Testis (tissue), 3 donors: ENCODE measurements around the gene ASAP2. TPM values are rescaled to one million over a fixed set of nuclear protein-coding genes. Genes with fewer than 3 reads are reported as not detected.

ENCODE experiments used
- DNase-seq: peaks from one replicate; pipeline ENCODE4 v3.0.0-alpha.2; 2019
- H3K27ac ChIP-seq, 2 donors: fragments of 200-600 bp; sonication (generic); one replicate each; pipeline ENCODE4 v1.5.1; 2019
- H3K27me3 ChIP-seq: fragments of 200-600 bp; sonication (generic); one replicate; pipeline ENCODE4 v1.5.1; 2019
- H3K36me3 ChIP-seq: fragments of 200-600 bp; sonication (generic); one replicate; pipeline ENCODE4 v1.5.1; 2017; ENCODE audit warnings: low read depth; ENCODE audit errors: missing control alignments
- H3K4me1 ChIP-seq: fragments of 200-600 bp; sonication (generic); one replicate; pipeline ENCODE4 v1.5.1; 2019
- H3K4me3 ChIP-seq, 2 donors: fragments of 200-600 bp; sonication (generic); one replicate each; pipeline ENCODE4 v1.5.1; 2017 to 2019
- H3K9me3 ChIP-seq: fragments of 200-600 bp; sonication (generic); one replicate; pipeline ENCODE4 v1.5.1; 2017
- POLR2A ChIP-seq: fragments of 450-650 bp; IDR thresholded peaks from one replicate; pipeline ENCODE4 v1.6.1; 2017; ENCODE audit warnings: antibody characterized with exemption, mild to moderate bottlenecking, moderate library complexity
- WGBS, 2 donors: methylation state at CpG; one replicate each; pipeline ENCODE4 v1.1.5; 2018; 5-methylcytosine and 5-hydroxymethylcytosine counted together
- intact Hi-C: fragments of 100-400 bp; cut with DNase I; formaldehyde crosslinking; loops from one replicate; pipeline ENCODE4 v1.15.1; 2023; ENCODE audit warnings: low total_unique reads
- polyA plus RNA-seq: library from polyadenylated mRNA; stranded (reverse); fragments of 350-450 nt; fragmentation: Illumina TruSeq; extraction: RNeasy Lipid Tissue Mini Kit (QIAGEN cat#74804); gene quantifications from one replicate; pipeline ENCODE4 v1.2.3, GENCODE V29; 2014; ENCODE audit warnings: low read depth, low replicate concordance; ENCODE audit not compliant: insufficient read depth
- total RNA-seq, 2 donors: library from RNA; depleted of rRNA; stranded (reverse); fragments of >200 nt; gene quantifications; one replicate each; pipeline ENCODE4 v1.2.3, GENCODE V29; 2016
- TF ChIP-seq, protein P1 (sequence below), 3 experiments: fragments of 450-650 bp in 2 of 3; fragments of 200-600 bp in 1 of 3; sonication (generic) in 1 of 3; IDR thresholded peaks; one replicate each; pipeline ENCODE4 v1.5.1; 2016 to 2019; ENCODE audit warnings: antibody characterized with exemption in 3 of 3, mild to moderate bottlenecking in 2 of 3, moderate library complexity in 1 of 3

Gene ASAP2
- total and polyA plus RNA-seq, 3 donors from 2014 or later, result 42.4 to 87.2 (median 79.0) TPM

DNA sequence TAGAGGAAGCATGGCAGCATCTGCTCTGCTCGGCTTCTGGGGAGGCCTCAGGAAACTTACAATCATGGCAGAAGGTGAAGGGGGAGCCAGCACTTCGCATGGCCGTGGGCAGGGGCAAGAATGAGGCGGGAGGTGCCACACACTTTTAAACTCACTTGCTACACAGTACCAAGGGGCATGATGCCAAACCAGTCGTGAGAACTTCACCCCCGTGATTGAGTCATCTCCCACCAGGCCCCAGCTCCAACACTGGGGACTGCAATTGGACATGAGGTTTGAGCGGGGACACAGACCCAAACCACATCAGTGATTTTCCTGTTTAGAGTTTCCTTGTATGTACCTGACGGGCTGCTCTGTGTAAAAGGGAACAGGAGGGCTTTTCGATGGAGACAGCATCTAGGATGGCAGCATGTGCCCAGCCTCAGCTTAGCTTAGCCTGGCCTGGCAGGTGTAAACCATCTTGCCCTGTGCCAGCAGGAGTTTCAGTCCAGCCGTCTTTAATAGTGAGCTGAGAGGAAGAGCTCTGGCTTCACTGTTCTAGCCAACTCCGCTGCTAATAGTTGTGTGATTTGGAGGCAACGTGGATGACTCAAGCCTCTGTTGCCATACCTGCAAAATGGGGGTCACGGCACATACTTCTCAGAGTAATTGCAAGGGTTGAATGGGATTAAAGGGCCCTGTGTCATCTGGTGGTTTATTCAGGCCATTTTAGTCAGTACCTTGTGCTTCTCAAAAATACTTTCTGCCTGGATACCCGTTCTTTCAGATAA is 101.8 kb downstream of the ASAP2 start:
- no peak overlapping the region for H3K27ac ChIP-seq
- no peaks in the 10 kb centered on the region for H3K9me3 ChIP-seq
- intact Hi-C loops, result no loop called here
- 88 to 90% methylated on average over 14 of the region's 14 CpGs for WGBS, 2 donors
- H3K27me3 ChIP-seq, result no peaks in the 10 kb centered on the region
- H3K36me3 ChIP-seq, result no peaks in the 10 kb centered on the region
- no peak for DNase-seq
- TF ChIP-seq, protein P1, sequence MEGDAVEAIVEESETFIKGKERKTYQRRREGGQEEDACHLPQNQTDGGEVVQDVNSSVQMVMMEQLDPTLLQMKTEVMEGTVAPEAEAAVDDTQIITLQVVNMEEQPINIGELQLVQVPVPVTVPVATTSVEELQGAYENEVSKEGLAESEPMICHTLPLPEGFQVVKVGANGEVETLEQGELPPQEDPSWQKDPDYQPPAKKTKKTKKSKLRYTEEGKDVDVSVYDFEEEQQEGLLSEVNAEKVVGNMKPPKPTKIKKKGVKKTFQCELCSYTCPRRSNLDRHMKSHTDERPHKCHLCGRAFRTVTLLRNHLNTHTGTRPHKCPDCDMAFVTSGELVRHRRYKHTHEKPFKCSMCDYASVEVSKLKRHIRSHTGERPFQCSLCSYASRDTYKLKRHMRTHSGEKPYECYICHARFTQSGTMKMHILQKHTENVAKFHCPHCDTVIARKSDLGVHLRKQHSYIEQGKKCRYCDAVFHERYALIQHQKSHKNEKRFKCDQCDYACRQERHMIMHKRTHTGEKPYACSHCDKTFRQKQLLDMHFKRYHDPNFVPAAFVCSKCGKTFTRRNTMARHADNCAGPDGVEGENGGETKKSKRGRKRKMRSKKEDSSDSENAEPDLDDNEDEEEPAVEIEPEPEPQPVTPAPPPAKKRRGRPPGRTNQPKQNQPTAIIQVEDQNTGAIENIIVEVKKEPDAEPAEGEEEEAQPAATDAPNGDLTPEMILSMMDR (IDR thresholded peaks at IDR 0.05), result no peak
- TF ChIP-seq POLR2A, result no peak
- no peak overlapping the region for H3K4me3 ChIP-seq
- H3K4me1 ChIP-seq, result peaks cover 7% of the 10 kb centered on the region

DNA sequence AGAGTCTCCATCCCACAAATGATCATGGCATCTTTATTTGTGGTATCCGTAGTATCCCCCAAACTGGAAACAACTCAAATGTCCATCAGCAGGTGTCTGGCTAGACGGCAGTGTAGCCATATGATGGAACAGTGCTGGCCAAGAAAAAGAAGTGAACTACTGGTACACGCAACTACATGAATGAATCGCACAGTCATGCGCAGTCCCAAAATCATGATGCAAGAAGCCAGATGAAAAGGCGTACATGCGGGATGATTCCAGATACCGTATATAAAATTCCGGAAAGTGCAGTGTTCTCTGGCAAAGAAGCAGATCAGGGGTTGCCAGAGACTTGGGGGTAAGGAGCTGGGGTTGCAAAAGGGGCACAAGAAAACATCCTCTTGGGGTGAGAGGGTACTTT is 102.5 kb downstream of the ASAP2 start:
- no peaks in the 10 kb centered on the region for H3K9me3 ChIP-seq
- intact Hi-C loops, result no loop called here
- DNase-seq, result no peak
- no peaks in the 10 kb centered on the region for H3K27me3 ChIP-seq
- no peak overlapping the region for H3K4me3 ChIP-seq
- H3K27ac ChIP-seq, result no peak overlapping the region
- 95 to 97% methylated on average over 9 of the region's 9 CpGs for WGBS, 2 donors
- TF ChIP-seq POLR2A, result no peak
- TF ChIP-seq, protein P1 (IDR thresholded peaks at IDR 0.05), result no peak
- H3K4me1 ChIP-seq, result peaks cover 7% of the 10 kb centered on the region
- no peaks in the 10 kb centered on the region for H3K36me3 ChIP-seq

DNA sequence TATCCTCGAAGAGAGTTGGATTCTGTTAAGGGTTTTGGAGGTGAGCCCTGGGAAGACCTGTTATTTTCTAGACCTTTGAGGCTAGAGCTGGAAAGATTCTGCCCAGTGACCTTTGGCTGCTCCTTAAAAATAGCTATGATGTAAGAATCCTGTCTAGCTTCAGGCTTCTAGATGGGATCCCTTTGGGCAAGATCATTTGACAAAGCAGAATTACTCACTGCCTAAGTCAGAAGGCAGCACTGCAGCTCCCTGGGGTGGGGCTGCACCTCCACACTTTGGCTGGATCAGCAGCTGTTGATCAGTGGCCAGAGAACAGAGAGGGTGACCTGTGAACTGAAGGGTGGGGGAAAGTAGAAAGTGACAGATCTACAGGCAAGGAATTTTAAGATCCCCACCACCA is 103.8 kb downstream of the ASAP2 start:
- intact Hi-C loops, result no loop called here
- Histone ChIP-seq H3K27me3 (no peaks in the 10 kb centered on the region), H3K27ac (peak overlapping the region in 1 of 2 donors; percentile 35), H3K36me3 (no peaks in the 10 kb centered on the region), H3K4me1 (peaks cover 7% of the 10 kb centered on the region), H3K9me3 (no peaks in the 10 kb centered on the region), H3K4me3 (no peak overlapping the region)
- TF ChIP-seq, protein P1 (IDR thresholded peaks at IDR 0.05), result no peak
- no peak for TF ChIP-seq POLR2A
- WGBS, 2 donors, result 0 to 30% methylated on average over 1 of the region's 1 CpG
- no peak for DNase-seq

DNA sequence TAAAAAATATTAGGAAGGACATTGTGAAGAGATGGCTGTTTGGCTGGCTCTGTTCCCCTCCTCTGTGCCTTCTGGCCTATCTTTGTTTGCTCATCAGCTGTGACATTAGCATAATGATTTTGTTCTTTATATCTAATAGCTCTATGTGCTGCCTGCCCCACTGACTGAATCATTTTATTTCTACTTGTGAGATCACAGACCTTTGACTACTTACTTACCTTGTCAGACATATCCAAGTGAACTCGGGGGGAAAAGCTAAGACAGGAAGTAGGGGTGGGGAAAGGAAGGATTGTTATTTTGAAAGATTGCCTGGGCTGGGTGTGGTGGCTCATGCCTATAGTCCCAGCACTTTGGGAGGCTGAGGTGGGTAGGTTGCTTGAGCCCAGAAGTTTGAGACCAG is 104.2 kb downstream of the ASAP2 start:
- H3K27me3 ChIP-seq, result no peaks in the 10 kb centered on the region
- TF ChIP-seq, protein P1 (IDR thresholded peaks at IDR 0.05), result no peak
- no peak for TF ChIP-seq POLR2A
- no peak for DNase-seq
- peaks cover 7% of the 10 kb centered on the region for H3K4me1 ChIP-seq
- peak overlapping the region in 1 of 2 donors; percentile 35 for H3K27ac ChIP-seq
- H3K4me3 ChIP-seq, result no peak overlapping the region
- intact Hi-C loops, result no loop called here
- H3K36me3 ChIP-seq, result no peaks in the 10 kb centered on the region
- WGBS, 2 donors, result 40 to 64% methylated on average over 1 of the region's 1 CpG
- H3K9me3 ChIP-seq, result no peaks in the 10 kb centered on the region

DNA sequence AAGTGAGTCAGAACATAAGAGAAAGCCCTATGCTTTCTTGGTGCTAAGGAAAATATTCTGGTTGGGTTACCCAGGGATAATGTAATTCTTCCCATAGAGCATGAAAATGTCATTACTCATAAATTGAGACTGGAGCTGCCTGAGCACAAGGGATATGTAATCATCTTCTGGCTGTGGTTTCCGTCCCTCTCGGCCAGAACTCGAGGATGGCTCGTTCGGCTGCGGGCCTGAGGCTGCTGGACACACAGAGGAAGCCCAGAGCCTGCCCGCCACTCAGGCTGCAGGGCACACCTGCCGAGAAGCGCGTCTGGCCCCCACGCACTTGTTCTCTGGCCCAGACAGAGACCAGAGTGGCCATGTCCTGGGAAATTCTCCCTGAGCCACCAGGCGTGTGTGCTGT is 104.9 kb downstream of the ASAP2 start:
- Histone ChIP-seq H3K9me3 (no peaks in the 10 kb centered on the region), H3K4me3 (no peak overlapping the region), H3K27me3 (no peaks in the 10 kb centered on the region), H3K27ac (no peak overlapping the region), H3K4me1 (peaks cover 7% of the 10 kb centered on the region), H3K36me3 (no peaks in the 10 kb centered on the region)
- 70 to 85% methylated on average over 9 to 12 of the region's 12 CpGs for WGBS, 2 donors
- no peak for DNase-seq
- intact Hi-C loops, result no loop called here
- TF ChIP-seq, protein P1 (IDR thresholded peaks at IDR 0.05), result no peak
- no peak for TF ChIP-seq POLR2A
